DND-41 (cell line): ENCODE measurements around the gene RNU5D-1.
A peak's percentile ranks its signal among the peaks of the same experiment; 100 is the strongest.
"Not testable (repeated sequence)": the region's sequence is repeated elsewhere in the genome, so short reads cannot be mapped to it uniquely, and the experiment has no call there.

Experiments
- ATAC-seq: fragments of 200-7000 bp; cut with Tn5 transposase; 3 replicates; pipeline ENCODE4 v1.9.1; 2021; ENCODE audit warnings: low read depth; ENCODE audit not compliant: insufficient read depth
- DNase-seq: peaks from one replicate; pipeline ENCODE4 v3.0.0-alpha.2; 2020
- H2AFZ ChIP-seq: 2 replicates; pipeline ENCODE4 v1.6.0; 2012; ENCODE audit warnings: low read depth, low read length
- H3K27ac ChIP-seq: 2 replicates; pipeline ENCODE4 v1.5.1; 2012; ENCODE audit warnings: low read length, inconsistent platforms
- H3K27me3 ChIP-seq: fragments of 200-600 bp; sonication (generic); 2 replicates; pipeline ENCODE4 v1.6.0; 2012; ENCODE audit warnings: low read length, mild to moderate bottlenecking, inconsistent platforms; ENCODE audit not compliant: insufficient read depth, poor library complexity
- H3K36me3 ChIP-seq: 2 replicates; pipeline ENCODE4 v1.5.1; 2012; ENCODE audit warnings: low read length, inconsistent platforms; ENCODE audit not compliant: insufficient read depth
- H3K4me1 ChIP-seq: 2 replicates; pipeline ENCODE4 v1.5.1; 2012; ENCODE audit warnings: mild to moderate bottlenecking, low read length; ENCODE audit not compliant: insufficient read depth
- H3K4me2 ChIP-seq: 2 replicates; pipeline ENCODE4 v1.6.0; 2012; ENCODE audit warnings: mild to moderate bottlenecking, moderate library complexity, low read length, inconsistent platforms; ENCODE audit not compliant: insufficient read depth
- H3K4me3 ChIP-seq, 2 experiments: fragments of 200-600 bp in 1 of 2; shearing (Covaris generic) in 1 of 2; 2 replicates each; pipeline ENCODE4 v1.5.1; 2012 to 2016; ENCODE audit warnings: inconsistent platforms in 2 of 2, low read length in 2 of 2, mild to moderate bottlenecking in 2 of 2, low read depth in 1 of 2, moderate library complexity in 1 of 2
- H3K79me2 ChIP-seq: 2 replicates; pipeline ENCODE4 v1.6.0; 2012; ENCODE audit warnings: low read length, inconsistent platforms; ENCODE audit not compliant: insufficient read depth
- H3K9ac ChIP-seq: 2 replicates; pipeline ENCODE4 v1.6.0; 2012; ENCODE audit warnings: low read depth, mild to moderate bottlenecking, inconsistent platforms, low read length, moderate library complexity
- H3K9me3 ChIP-seq: 2 replicates; pipeline ENCODE4 v1.5.1; 2012; ENCODE audit warnings: low read length, moderate library complexity, mild to moderate bottlenecking, inconsistent platforms; ENCODE audit not compliant: insufficient read depth, severe bottlenecking
- H4K20me1 ChIP-seq: 2 replicates; pipeline ENCODE4 v1.6.0; 2012; ENCODE audit warnings: low read length; ENCODE audit not compliant: insufficient read depth
- CTCF ChIP-seq: IDR thresholded peaks from 2 replicates; pipeline ENCODE4 v1.5.1; 2012; ENCODE audit warnings: borderline replicate concordance, low read length, moderate library complexity, mild to moderate bottlenecking; ENCODE audit not compliant: poor library complexity, severe bottlenecking; ENCODE audit errors: extremely low read depth
- EZH2 ChIP-seq: IDR thresholded peaks from 3 replicates; pipeline ENCODE4 v1.6.1; 2012; ENCODE audit warnings: borderline replicate concordance, low read depth, mild to moderate bottlenecking, moderate library complexity, low read length, inconsistent platforms; ENCODE audit not compliant: severe bottlenecking

RNU5D-1 gene

DNA sequence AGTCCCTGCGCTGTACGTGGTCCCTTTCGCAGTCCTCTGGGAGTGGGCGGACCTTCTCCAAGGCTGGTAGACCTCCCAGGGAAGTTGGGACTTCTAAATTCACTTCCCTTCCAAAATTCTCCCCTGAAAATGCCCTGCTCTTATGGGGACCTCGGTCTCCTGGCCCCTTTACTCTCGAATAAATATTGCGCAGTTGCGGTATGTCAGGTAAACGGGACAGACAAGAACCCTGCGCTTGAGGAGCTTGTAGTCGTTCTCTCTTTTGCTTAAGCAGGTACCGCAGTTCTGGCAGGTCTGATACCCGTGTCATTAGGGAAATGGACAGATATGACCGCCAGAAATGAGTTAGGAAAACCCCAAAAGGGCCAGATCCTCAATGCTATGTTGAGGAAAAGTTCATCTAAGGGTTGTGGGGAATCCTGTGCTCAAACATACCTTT is 9.2 kb upstream of the RNU5D-1 start:
- ATAC-seq (peak; percentile 6; the same call in 2 of the 3 replicates), DNase-seq (no peak)
- H3K9ac ChIP-seq, result peak overlapping the region; percentile 79
- H2AFZ ChIP-seq, result peak overlapping the region; percentile 85
- H3K27ac ChIP-seq, result peak overlapping the region; percentile 92
- H3K27me3 ChIP-seq, result no peaks in the 10 kb centered on the region
- peaks cover 39% of the 10 kb centered on the region for H3K4me1 ChIP-seq
- TF ChIP-seq CTCF (no peak), EZH2 (no peak)
- peak overlapping the region; percentile 62 to 79 for H3K4me3 ChIP-seq
- no peaks in the 10 kb centered on the region for H3K9me3 ChIP-seq
- H3K36me3 ChIP-seq, result peaks cover 33% of the 10 kb centered on the region
- peaks cover 51% of the 10 kb centered on the region for H3K79me2 ChIP-seq
- H3K4me2 ChIP-seq, result peak overlapping the region; percentile 79
- no peaks in the 10 kb centered on the region; the same call in 1 of the 2 replicates for H4K20me1 ChIP-seq

DNA sequence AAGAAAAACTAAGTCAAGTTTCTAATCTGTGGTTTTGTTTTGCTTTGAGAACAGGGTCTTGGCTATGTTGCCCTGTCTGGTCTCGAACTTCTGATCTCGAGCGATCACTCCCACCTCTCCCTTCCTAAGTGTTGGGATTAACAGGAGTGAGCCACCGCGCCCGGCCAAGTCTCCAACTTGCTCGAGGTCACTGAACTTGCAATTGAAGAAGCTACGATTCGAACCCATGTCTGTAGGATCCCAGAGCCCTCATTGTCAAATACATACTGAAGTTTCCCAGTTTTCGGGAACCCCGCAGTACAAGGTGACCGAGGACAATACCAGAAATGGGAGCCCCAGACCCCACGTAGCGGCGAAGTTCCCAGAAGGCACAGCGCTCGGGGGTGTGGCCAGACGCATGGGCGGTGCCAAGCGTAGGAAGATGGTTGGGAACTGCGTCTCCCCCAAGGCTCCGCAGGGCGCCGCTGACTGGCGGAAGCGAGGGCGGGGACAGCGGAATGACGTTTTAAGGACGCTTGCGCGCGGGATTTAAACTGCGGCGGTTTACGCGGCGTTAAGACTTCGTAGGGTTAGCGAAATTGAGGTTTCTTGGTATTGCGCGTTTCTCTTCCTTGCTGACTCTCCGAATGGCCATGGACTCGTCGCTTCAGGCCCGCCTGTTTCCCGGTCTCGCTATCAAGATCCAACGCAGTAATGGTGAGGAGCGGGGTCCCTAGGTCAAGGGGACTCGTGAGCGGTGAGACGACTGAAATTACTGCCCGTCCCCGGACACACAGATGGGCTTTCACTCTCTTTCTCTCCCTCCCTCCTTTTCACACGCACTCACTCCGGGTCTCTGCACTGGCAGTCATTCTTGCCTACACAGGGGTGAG is 8.6 kb upstream of the RNU5D-1 start, which contains the start of gene KIF2C:
Gene KIF2C (plus strand): TSS at position 531 of the 872 bp plus-strand sequence. CDS start 96 bp downstream, at position 627.
- H3K27me3 ChIP-seq, result no peaks in the 10 kb centered on the region
- DNase-seq, result peak; percentile 98
- peaks cover 33% of the 10 kb centered on the region for H3K36me3 ChIP-seq
- H3K27ac ChIP-seq, result peak within 1 kb of the TSS; percentile 92
- peaks cover 39% of the 10 kb centered on the region for H3K4me1 ChIP-seq
- H3K79me2 ChIP-seq, result peaks cover 47% of the 10 kb centered on the region
- H3K4me3 ChIP-seq, result peak within 1 kb of the TSS; percentile 62 to 79
- TF ChIP-seq EZH2, result no peak
- no peak for TF ChIP-seq CTCF
- no peaks in the 10 kb centered on the region; the same call in 1 of the 2 replicates for H4K20me1 ChIP-seq
- no peaks in the 10 kb centered on the region for H3K9me3 ChIP-seq
- peak; percentile 98 for ATAC-seq
- peak within 1 kb of the TSS; percentile 85 for H2AFZ ChIP-seq
- H3K9ac ChIP-seq, result peak within 1 kb of the TSS; percentile 79
- H3K4me2 ChIP-seq, result peak within 1 kb of the TSS; percentile 79

- Histone ChIP-seq H3K4me2 (peak overlapping the region; percentile 79), H3K4me3 (peak overlapping the region; percentile 62 to 79; a peak in 3 of 4 replicates), H3K4me1 (peaks cover 33% of the 10 kb centered on the region), H2AFZ (peak overlapping the region; percentile 75), H3K9ac (peak overlapping the region; percentile 79), H3K79me2 (peaks cover 41% of the 10 kb centered on the region), H3K36me3 (peaks cover 28% of the 10 kb centered on the region), H3K27ac (peak overlapping the region; percentile 82)
- H3K9me3 ChIP-seq, H4K20me1 ChIP-seq, H3K27me3 ChIP-seq, ATAC-seq, DNase-seq: not testable (repeated sequence)
Observed at GRCh38 chr1:44738953-44739306, 8.0 kb upstream of the RNU5D-1 start.

GRCh38 chr1:44735992-44736391 is 5.0 kb upstream of the RNU5D-1 start:
- H3K9ac ChIP-seq, result no peak overlapping the region
- no peaks in the 10 kb centered on the region for H3K27me3 ChIP-seq
- peaks cover 4% of the 10 kb centered on the region for H3K36me3 ChIP-seq
- no peaks in the 10 kb centered on the region for H4K20me1 ChIP-seq
- H3K4me1 ChIP-seq, result peaks cover 23% of the 10 kb centered on the region
- no peak overlapping the region for H3K4me3 ChIP-seq
- no peak for DNase-seq
- no peaks in the 10 kb centered on the region for H3K9me3 ChIP-seq
- H2AFZ ChIP-seq, result no peak overlapping the region
- peaks cover 14% of the 10 kb centered on the region for H3K79me2 ChIP-seq
- no peak overlapping the region for H3K4me2 ChIP-seq
- H3K27ac ChIP-seq, result no peak overlapping the region
- ATAC-seq, result no peak
- TF ChIP-seq CTCF (no peak), EZH2 (no peak)
